OCI-LY3 (cell line): ENCODE measurements around the gene OSBPL6.

Experiments used
- H2AFZ ChIP-seq: fragments of 200-600, 300-600 bp; shearing (Covaris generic); 2 replicates; pipeline ENCODE4 v1.6.0; 2014; ENCODE audit warnings: antibody characterized with exemption, low read depth, low read length
- H3K27ac ChIP-seq: fragments of 200-600, 300-600 bp; sonication (generic); 2 replicates; pipeline ENCODE4 v1.5.1; 2014; ENCODE audit warnings: mild to moderate bottlenecking, low read length, moderate library complexity, mixed read lengths
- H3K27me3 ChIP-seq: fragments of 200-600, 300-600 bp; sonication (generic); 2 replicates; pipeline ENCODE4 v1.6.1; 2014; ENCODE audit warnings: low read depth, low read length, mixed read lengths
- H3K36me3 ChIP-seq: fragments of 200-600, 300-600 bp; sonication (generic); replicated peaks from 2 replicates; pipeline ENCODE3; 2014; ENCODE audit warnings: low read depth, low read length, mixed read lengths
- H3K4me1 ChIP-seq: fragments of 300-600, 200-600 bp; sonication (generic); 2 replicates; pipeline ENCODE4 v1.6.1; 2014; ENCODE audit warnings: low read length, mixed read lengths
- H3K4me2 ChIP-seq: fragments of 200-600, 300-600 bp; sonication (generic); 2 replicates; pipeline ENCODE4 v1.6.1; 2014; ENCODE audit warnings: low read length, mixed read lengths
- H3K4me3 ChIP-seq: fragments of 300-600, 200-600 bp; sonication (generic); 2 replicates; pipeline ENCODE4 v1.5.1; 2014; ENCODE audit warnings: antibody characterized with exemption, mild to moderate bottlenecking, low read length, moderate library complexity
- H3K79me2 ChIP-seq: fragments of 300-600, 200-600 bp; shearing (Covaris generic); 2 replicates; pipeline ENCODE4 v1.6.1; 2014; ENCODE audit warnings: mild to moderate bottlenecking, low read length, mixed read lengths
- H3K9ac ChIP-seq: fragments of 300-600, 200-600 bp; shearing (Covaris generic); 2 replicates; pipeline ENCODE4 v1.6.0; 2014; ENCODE audit warnings: mild to moderate bottlenecking, low read length, moderate library complexity
- H3K9me3 ChIP-seq: fragments of 200-600, 300-600 bp; shearing (Covaris generic); 2 replicates; pipeline ENCODE4 v1.6.1; 2014; ENCODE audit warnings: low read length, mixed read lengths; ENCODE audit not compliant: insufficient read depth
- H4K20me1 ChIP-seq: fragments of 200-600, 300-600 bp; sonication (generic); 2 replicates; pipeline ENCODE4 v1.6.1; 2016; ENCODE audit warnings: low read length, mixed read lengths; ENCODE audit not compliant: insufficient read depth
- CTCF ChIP-seq: fragments of 200-600, 300-600 bp; sonication (generic); IDR thresholded peaks from 2 replicates; pipeline ENCODE4 v1.5.1; 2014; ENCODE audit warnings: antibody characterized with exemption, low read length, low read depth
- EZH2phosphoT487 ChIP-seq: fragments of 200-600 bp; shearing (Covaris generic); IDR thresholded peaks from 2 replicates; pipeline ENCODE4 v1.6.1; 2018; ENCODE audit warnings: antibody characterized with exemption, mixed run types, low read depth

Gene OSBPL6

DNA sequence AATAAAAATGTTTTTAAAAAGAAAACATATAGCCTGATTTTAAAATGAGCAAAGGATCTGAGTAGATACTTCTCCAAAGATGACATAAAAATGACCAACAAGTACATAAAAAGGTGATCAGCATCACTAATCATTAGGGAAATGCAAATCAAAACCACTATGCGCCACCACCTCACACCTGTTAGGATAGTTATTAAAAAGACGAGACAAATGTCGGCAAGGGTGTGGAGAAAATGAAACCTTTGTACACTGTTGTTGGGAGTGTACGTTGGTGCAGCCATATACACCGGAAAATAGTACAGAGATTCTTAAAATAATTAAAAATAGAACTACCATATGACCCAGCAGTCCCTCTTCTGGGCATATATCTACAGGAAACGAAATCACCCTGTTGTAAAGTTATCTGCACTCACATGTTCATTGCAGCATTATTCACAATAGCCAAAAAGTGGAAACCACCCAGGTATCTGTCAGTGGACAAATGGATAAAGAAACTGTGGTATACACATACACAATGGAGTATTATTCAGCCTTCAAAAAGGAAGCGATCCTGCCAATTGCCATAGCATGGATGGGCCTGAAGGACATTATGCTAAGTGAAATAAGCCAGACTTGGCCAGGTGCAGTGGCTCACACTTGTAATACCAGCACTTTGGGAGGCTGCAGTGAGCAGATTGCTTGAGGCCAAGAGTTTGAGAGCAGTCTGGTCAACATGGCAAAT lies 165.0 kb downstream of the OSBPL6 start:
- H3K27me3 ChIP-seq: no peaks in the 10 kb centered on the region
- no peak overlapping the region for H3K27ac ChIP-seq
- no peak for TF ChIP-seq CTCF
- TF ChIP-seq EZH2phosphoT487: no peak
- H3K4me3 ChIP-seq: no peak overlapping the region
- no peak overlapping the region for H3K4me2 ChIP-seq
- no peak overlapping the region for H2AFZ ChIP-seq
- H3K9me3 ChIP-seq: no peaks in the 10 kb centered on the region
- no peaks in the 10 kb centered on the region for H3K4me1 ChIP-seq
- H3K9ac ChIP-seq: no peak overlapping the region
- H3K36me3 ChIP-seq: no peaks in the 10 kb centered on the region
- no peaks in the 10 kb centered on the region for H3K79me2 ChIP-seq
- no peaks in the 10 kb centered on the region for H4K20me1 ChIP-seq

GRCh38 chr2:178361588-178361987 lies 167.3 kb downstream of the OSBPL6 start:
- H3K27me3 ChIP-seq: no peaks in the 10 kb centered on the region
- H3K4me1 ChIP-seq: no peaks in the 10 kb centered on the region
- TF ChIP-seq CTCF (no peak), EZH2phosphoT487 (no peak)
- no peak overlapping the region for H2AFZ ChIP-seq
- no peaks in the 10 kb centered on the region for H3K9me3 ChIP-seq
- no peaks in the 10 kb centered on the region for H3K79me2 ChIP-seq
- H3K4me3 ChIP-seq: no peak overlapping the region
- H4K20me1 ChIP-seq: no peaks in the 10 kb centered on the region
- no peak overlapping the region for H3K9ac ChIP-seq
- no peaks in the 10 kb centered on the region for H3K36me3 ChIP-seq
- no peak overlapping the region for H3K4me2 ChIP-seq
- no peak overlapping the region for H3K27ac ChIP-seq

GRCh38 chr2:178363252-178363651 lies 168.9 kb downstream of the OSBPL6 start:
- no peak overlapping the region for H3K4me2 ChIP-seq
- no peak for TF ChIP-seq EZH2phosphoT487
- TF ChIP-seq CTCF: no peak
- H3K36me3 ChIP-seq: no peaks in the 10 kb centered on the region
- H3K27me3 ChIP-seq: no peaks in the 10 kb centered on the region
- H3K27ac ChIP-seq: no peak overlapping the region
- no peaks in the 10 kb centered on the region for H3K4me1 ChIP-seq
- no peak overlapping the region for H3K4me3 ChIP-seq
- no peaks in the 10 kb centered on the region for H4K20me1 ChIP-seq
- no peak overlapping the region for H2AFZ ChIP-seq
- no peaks in the 10 kb centered on the region for H3K79me2 ChIP-seq
- no peaks in the 10 kb centered on the region for H3K9me3 ChIP-seq
- H3K9ac ChIP-seq: no peak overlapping the region

DNA sequence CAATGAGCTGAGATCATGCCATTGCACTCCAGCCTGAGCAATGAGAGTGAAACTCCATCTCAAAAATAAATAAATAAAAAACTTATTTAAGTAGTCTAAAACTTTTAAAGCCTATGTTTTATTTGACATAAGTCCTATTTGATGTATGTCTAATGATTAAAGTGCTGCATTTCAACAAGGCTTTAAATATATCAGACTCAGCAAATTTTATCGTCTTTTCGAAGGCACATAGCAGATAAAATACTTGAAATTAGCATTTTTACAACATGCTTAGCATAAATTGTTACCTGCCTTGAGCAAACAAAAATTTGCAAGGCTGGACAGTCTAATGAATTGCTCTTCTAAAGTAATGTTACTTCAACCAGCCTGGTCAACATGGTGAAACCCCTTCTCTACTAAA lies 170.8 kb downstream of the OSBPL6 start:
- no peak for TF ChIP-seq CTCF
- no peak for TF ChIP-seq EZH2phosphoT487
- Histone ChIP-seq H3K79me2 (no peaks in the 10 kb centered on the region), H3K4me1 (no peaks in the 10 kb centered on the region), H2AFZ (no peak overlapping the region), H3K4me2 (no peak overlapping the region), H4K20me1 (no peaks in the 10 kb centered on the region), H3K9ac (no peak overlapping the region), H3K9me3 (no peaks in the 10 kb centered on the region), H3K27me3 (no peaks in the 10 kb centered on the region), H3K4me3 (no peak overlapping the region), H3K27ac (no peak overlapping the region), H3K36me3 (no peaks in the 10 kb centered on the region)
